ENCODE data around the gene PTPN22. TPM values are rescaled to one million over a fixed set of nuclear protein-coding genes. Genes with fewer than 3 reads are reported as not detected.

Gene PTPN22
- total and polyA plus RNA-seq, 4 donors: 0.22 to 3.1 (median 0.31) TPM

GRCh38 chr1:113786069-113786468, 85.4 kb downstream of the PTPN22 start:
- Histone ChIP-seq H3K27ac (ENCODE audit: low read depth, low read length) (no peak overlapping the region), H3K27me3 (ENCODE audit: control insufficient read depth, insufficient read depth, low read length) (no peaks in the 10 kb centered on the region), H3K9me3 (ENCODE audit: control insufficient read depth, insufficient read depth, low read length) (no peaks in the 10 kb centered on the region), H3K4me3 (ENCODE audit: low read depth, low read length) (no peak overlapping the region), H3K36me3 (ENCODE audit: control insufficient read depth, insufficient read depth, low read length) (peaks cover 5% of the 10 kb centered on the region), H3K4me1 (ENCODE audit: control insufficient read depth, insufficient read depth, low read length) (no peaks in the 10 kb centered on the region)
- DNase-seq (ENCODE audit: low read depth in 4 of 6, low spot score in 6 of 6): no peak
- no CpG with 5 or more reads among the region's 1 CpG for WGBS (ENCODE audit: insufficient coverage)

GRCh38 chr1:113784104-113784779, 87.3 kb downstream of the PTPN22 start:
- DNase-seq (ENCODE audit: low read depth in 4 of 6, low spot score in 6 of 6): no peak
- H3K4me3 ChIP-seq (ENCODE audit: low read depth, low read length): no peak overlapping the region
- H3K4me1 ChIP-seq (ENCODE audit: control insufficient read depth, insufficient read depth, low read length): no peaks in the 10 kb centered on the region
- H3K9me3 ChIP-seq (ENCODE audit: control insufficient read depth, insufficient read depth, low read length): no peaks in the 10 kb centered on the region
- H3K36me3 ChIP-seq (ENCODE audit: control insufficient read depth, insufficient read depth, low read length): peaks cover 3% of the 10 kb centered on the region
- 79% methylated on average over 3 of the region's 5 CpGs for WGBS (ENCODE audit: insufficient coverage)
- no peak overlapping the region for H3K27ac ChIP-seq (ENCODE audit: low read depth, low read length)
- H3K27me3 ChIP-seq (ENCODE audit: control insufficient read depth, insufficient read depth, low read length): no peaks in the 10 kb centered on the region

- Histone ChIP-seq H3K4me1 (ENCODE audit: control insufficient read depth, insufficient read depth, low read length) (no peaks in the 10 kb centered on the region), H3K36me3 (ENCODE audit: control insufficient read depth, insufficient read depth, low read length) (no peaks in the 10 kb centered on the region), H3K9me3 (ENCODE audit: control insufficient read depth, insufficient read depth, low read length) (no peaks in the 10 kb centered on the region), H3K27me3 (ENCODE audit: control insufficient read depth, insufficient read depth, low read length) (no peaks in the 10 kb centered on the region), H3K27ac (ENCODE audit: low read depth, low read length) (no peak overlapping the region), H3K4me3 (ENCODE audit: low read depth, low read length) (no peak overlapping the region)
- 55% methylated on average over 3 of the region's 4 CpGs for WGBS (ENCODE audit: insufficient coverage)
- peak in 1 of 6 donors; percentile 62 for DNase-seq (ENCODE audit: low read depth in 4 of 6, low spot score in 6 of 6)
These were observed 88.0 kb downstream of the PTPN22 start for GRCh38 chr1:113783254-113784103.

GRCh38 chr1:113782406-113782805, 89.1 kb downstream of the PTPN22 start:
- Histone ChIP-seq H3K27ac (ENCODE audit: low read depth, low read length) (no peak overlapping the region), H3K4me3 (ENCODE audit: low read depth, low read length) (no peak overlapping the region), H3K27me3 (ENCODE audit: control insufficient read depth, insufficient read depth, low read length) (no peaks in the 10 kb centered on the region), H3K9me3 (ENCODE audit: control insufficient read depth, insufficient read depth, low read length) (no peaks in the 10 kb centered on the region), H3K4me1 (ENCODE audit: control insufficient read depth, insufficient read depth, low read length) (no peaks in the 10 kb centered on the region), H3K36me3 (ENCODE audit: control insufficient read depth, insufficient read depth, low read length) (no peaks in the 10 kb centered on the region)
- DNase-seq (ENCODE audit: low read depth in 4 of 6, low spot score in 6 of 6): no peak
- no CpG with 5 or more reads among the region's 2 CpGs for WGBS (ENCODE audit: insufficient coverage)

- H3K27me3 ChIP-seq (ENCODE audit: control insufficient read depth, insufficient read depth, low read length): no peaks in the 10 kb centered on the region
- 78% methylated on average over 1 of the region's 5 CpGs for WGBS (ENCODE audit: insufficient coverage)
- H3K36me3 ChIP-seq (ENCODE audit: control insufficient read depth, insufficient read depth, low read length): peaks cover 5% of the 10 kb centered on the region
- H3K4me1 ChIP-seq (ENCODE audit: control insufficient read depth, insufficient read depth, low read length): no peaks in the 10 kb centered on the region
- H3K27ac ChIP-seq (ENCODE audit: low read depth, low read length): no peak overlapping the region
- DNase-seq (ENCODE audit: low read depth in 4 of 6, low spot score in 6 of 6): no peak
- no peaks in the 10 kb centered on the region for H3K9me3 ChIP-seq (ENCODE audit: control insufficient read depth, insufficient read depth, low read length)
- no peak overlapping the region for H3K4me3 ChIP-seq (ENCODE audit: low read depth, low read length)
These were observed 91.0 kb downstream of the PTPN22 start for GRCh38 chr1:113780374-113781146.

- Histone ChIP-seq H3K27ac (ENCODE audit: low read depth, low read length) (no peak overlapping the region), H3K4me1 (ENCODE audit: control insufficient read depth, insufficient read depth, low read length) (no peaks in the 10 kb centered on the region), H3K36me3 (ENCODE audit: control insufficient read depth, insufficient read depth, low read length) (peaks cover 12% of the 10 kb centered on the region), H3K9me3 (ENCODE audit: control insufficient read depth, insufficient read depth, low read length) (no peaks in the 10 kb centered on the region), H3K4me3 (ENCODE audit: low read depth, low read length) (no peak overlapping the region), H3K27me3 (ENCODE audit: control insufficient read depth, insufficient read depth, low read length) (no peaks in the 10 kb centered on the region)
- DNase-seq (ENCODE audit: low read depth in 4 of 6, low spot score in 6 of 6): no peak
- WGBS (ENCODE audit: insufficient coverage): 100% methylated on average over 3 of the region's 6 CpGs
These were observed 92.0 kb downstream of the PTPN22 start for GRCh38 chr1:113779542-113779941.

GRCh38 chr1:113777561-113777960, 94.0 kb downstream of the PTPN22 start:
- no peak overlapping the region for H3K27ac ChIP-seq (ENCODE audit: low read depth, low read length)
- no peaks in the 10 kb centered on the region for H3K4me1 ChIP-seq (ENCODE audit: control insufficient read depth, insufficient read depth, low read length)
- WGBS (ENCODE audit: insufficient coverage): no CpG with 5 or more reads among the region's 4 CpGs
- no peaks in the 10 kb centered on the region for H3K9me3 ChIP-seq (ENCODE audit: control insufficient read depth, insufficient read depth, low read length)
- no peak overlapping the region for H3K4me3 ChIP-seq (ENCODE audit: low read depth, low read length)
- DNase-seq (ENCODE audit: low read depth in 4 of 6, low spot score in 6 of 6): no peak
- peaks cover 15% of the 10 kb centered on the region for H3K36me3 ChIP-seq (ENCODE audit: control insufficient read depth, insufficient read depth, low read length)
- H3K27me3 ChIP-seq (ENCODE audit: control insufficient read depth, insufficient read depth, low read length): no peaks in the 10 kb centered on the region

GRCh38 chr1:113770031-113770430, 101.5 kb downstream of the PTPN22 start:
- 100% methylated on average over 1 of the region's 1 CpG for WGBS (ENCODE audit: insufficient coverage)
- no peak overlapping the region for H3K27ac ChIP-seq (ENCODE audit: low read depth, low read length)
- no peaks in the 10 kb centered on the region for H3K9me3 ChIP-seq (ENCODE audit: control insufficient read depth, insufficient read depth, low read length)
- DNase-seq (ENCODE audit: low read depth in 4 of 6, low spot score in 6 of 6): no peak
- no peaks in the 10 kb centered on the region for H3K4me1 ChIP-seq (ENCODE audit: control insufficient read depth, insufficient read depth, low read length)
- H3K27me3 ChIP-seq (ENCODE audit: control insufficient read depth, insufficient read depth, low read length): no peaks in the 10 kb centered on the region
- peaks cover 6% of the 10 kb centered on the region for H3K36me3 ChIP-seq (ENCODE audit: control insufficient read depth, insufficient read depth, low read length)
- no peak overlapping the region for H3K4me3 ChIP-seq (ENCODE audit: low read depth, low read length)

- Histone ChIP-seq H3K9me3 (ENCODE audit: control insufficient read depth, insufficient read depth, low read length) (no peaks in the 10 kb centered on the region), H3K4me1 (ENCODE audit: control insufficient read depth, insufficient read depth, low read length) (no peaks in the 10 kb centered on the region), H3K27me3 (ENCODE audit: control insufficient read depth, insufficient read depth, low read length) (no peaks in the 10 kb centered on the region), H3K27ac (ENCODE audit: low read depth, low read length) (no peak overlapping the region), H3K4me3 (ENCODE audit: low read depth, low read length) (no peak overlapping the region), H3K36me3 (ENCODE audit: control insufficient read depth, insufficient read depth, low read length) (peaks cover 3% of the 10 kb centered on the region)
- no peak for DNase-seq (ENCODE audit: low read depth in 4 of 6, low spot score in 6 of 6)
These were observed 101.9 kb downstream of the PTPN22 start for GRCh38 chr1:113769601-113769970.
